Measurements from ENCODE around the gene VAT1L.

VAT1L gene, protein sequence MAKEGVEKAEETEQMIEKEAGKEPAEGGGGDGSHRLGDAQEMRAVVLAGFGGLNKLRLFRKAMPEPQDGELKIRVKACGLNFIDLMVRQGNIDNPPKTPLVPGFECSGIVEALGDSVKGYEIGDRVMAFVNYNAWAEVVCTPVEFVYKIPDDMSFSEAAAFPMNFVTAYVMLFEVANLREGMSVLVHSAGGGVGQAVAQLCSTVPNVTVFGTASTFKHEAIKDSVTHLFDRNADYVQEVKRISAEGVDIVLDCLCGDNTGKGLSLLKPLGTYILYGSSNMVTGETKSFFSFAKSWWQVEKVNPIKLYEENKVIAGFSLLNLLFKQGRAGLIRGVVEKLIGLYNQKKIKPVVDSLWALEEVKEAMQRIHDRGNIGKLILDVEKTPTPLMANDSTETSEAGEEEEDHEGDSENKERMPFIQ

GRCh38 chr16:77788181-77789084 is at the start of gene VAT1L:
Gene VAT1L (plus strand): TSS chr16:77788564. CDS start chr16:77788683, 119 bp downstream.
- no peak for DNase-seq (ENCODE audit: low read depth)

- DNase-seq (ENCODE audit: low read depth): no peak
Observed at GRCh38 chr16:77738706-77739558, 49.4 kb upstream of the VAT1L start.

DNA sequence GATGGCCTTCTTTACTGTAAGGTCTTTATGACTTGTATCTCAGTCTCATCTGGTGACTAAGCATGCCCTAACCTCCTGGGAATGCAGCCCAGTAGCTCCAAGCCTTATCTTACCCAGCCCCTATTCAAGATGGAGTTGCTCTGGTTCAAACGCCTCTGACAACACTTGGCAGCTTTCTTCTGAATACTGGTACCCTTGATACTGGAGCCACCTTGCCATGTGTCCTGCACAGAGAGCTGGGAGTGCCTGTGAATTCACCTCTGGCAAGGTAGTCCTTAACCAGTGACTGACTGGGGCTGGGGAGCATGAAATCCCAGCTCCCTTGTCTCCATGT is 48.8 kb upstream of the VAT1L start:
- no peak for DNase-seq (ENCODE audit: low read depth)

GRCh38 chr16:77744141-77744540 is 44.2 kb upstream of the VAT1L start:
- DNase-seq (ENCODE audit: low read depth): no peak

- no peak for DNase-seq (ENCODE audit: low read depth)
Observed at GRCh38 chr16:77745972-77746371, 42.4 kb upstream of the VAT1L start.

DNA sequence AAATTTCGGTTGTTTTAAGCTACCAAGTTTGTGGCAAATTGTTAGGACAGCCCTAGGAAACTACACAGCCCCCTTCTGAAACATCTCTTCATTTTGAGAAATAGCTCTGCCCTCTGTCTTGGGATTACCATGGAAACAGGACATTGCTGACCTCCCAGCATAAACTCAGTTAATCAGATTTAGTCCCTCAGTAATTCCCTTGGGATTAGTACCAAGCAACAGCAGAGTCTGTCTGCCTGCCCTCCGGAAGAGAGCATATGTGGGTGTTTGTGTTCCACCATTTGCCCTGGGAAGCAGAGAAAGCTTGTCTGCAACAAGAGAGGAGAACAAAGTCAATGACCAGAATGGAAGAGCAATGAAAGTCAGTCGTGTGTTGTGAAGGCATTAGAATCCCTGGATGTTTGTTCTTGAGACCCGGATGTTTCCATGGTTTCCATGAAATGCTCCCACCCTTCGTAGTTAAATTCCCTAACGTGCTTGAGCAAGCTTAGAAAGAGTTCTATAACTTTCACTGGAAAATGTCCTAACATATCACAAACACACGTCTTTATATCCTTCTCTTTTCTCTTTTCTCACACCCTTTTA is 39.9 kb upstream of the VAT1L start:
- no peak for DNase-seq (ENCODE audit: low read depth)

- no peak for DNase-seq (ENCODE audit: low read depth)
Observed at GRCh38 chr16:77749415-77749814, 38.9 kb upstream of the VAT1L start.

- DNase-seq (ENCODE audit: low read depth): no peak
Observed at GRCh38 chr16:77758046-77758445, 30.3 kb upstream of the VAT1L start.

DNA sequence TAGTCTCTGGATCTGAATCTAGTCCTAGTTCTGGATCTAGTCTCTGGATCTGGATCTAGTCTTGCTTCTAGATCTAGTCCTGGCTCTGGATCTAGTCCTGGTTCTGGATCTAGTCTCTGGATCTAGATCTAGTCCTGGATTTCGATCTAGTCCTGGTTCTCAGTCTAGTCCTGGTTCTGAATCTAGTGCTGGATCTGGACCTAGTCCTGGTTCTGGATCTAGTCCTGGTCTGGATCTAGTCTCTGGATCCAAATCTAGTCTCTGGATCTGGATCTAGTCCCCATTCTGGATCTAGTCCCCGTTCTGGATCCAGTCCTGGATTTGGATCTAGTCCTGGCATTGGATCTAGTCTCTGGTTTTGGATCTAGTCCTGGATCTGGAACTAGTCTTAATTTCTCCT is 29.9 kb upstream of the VAT1L start:
- no peak for DNase-seq (ENCODE audit: low read depth)

DNA sequence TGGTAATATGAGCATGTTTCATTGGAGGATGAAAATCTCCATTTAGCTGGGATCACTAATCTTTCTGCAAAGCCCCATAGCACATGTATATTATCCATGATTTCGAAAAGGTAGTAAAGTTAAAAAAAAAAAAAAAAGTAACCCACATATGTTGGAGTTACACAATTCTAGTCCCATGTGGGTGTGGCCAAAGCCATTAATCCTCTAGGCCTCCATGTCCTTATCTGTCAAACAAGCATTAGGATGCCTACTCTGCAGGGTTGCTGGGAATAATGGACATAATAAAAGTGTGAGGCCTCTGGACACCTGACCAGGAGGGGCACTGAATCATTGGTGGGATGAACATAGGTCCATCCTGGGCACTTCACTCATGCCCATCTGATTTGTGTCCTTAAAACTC is 29.2 kb upstream of the VAT1L start:
- DNase-seq (ENCODE audit: low read depth): no peak

- DNase-seq (ENCODE audit: low read depth): no peak
Observed at GRCh38 chr16:77759821-77760220, 28.5 kb upstream of the VAT1L start.

GRCh38 chr16:77760800-77761199 is 27.6 kb upstream of the VAT1L start:
- DNase-seq (ENCODE audit: low read depth): no peak

DNA sequence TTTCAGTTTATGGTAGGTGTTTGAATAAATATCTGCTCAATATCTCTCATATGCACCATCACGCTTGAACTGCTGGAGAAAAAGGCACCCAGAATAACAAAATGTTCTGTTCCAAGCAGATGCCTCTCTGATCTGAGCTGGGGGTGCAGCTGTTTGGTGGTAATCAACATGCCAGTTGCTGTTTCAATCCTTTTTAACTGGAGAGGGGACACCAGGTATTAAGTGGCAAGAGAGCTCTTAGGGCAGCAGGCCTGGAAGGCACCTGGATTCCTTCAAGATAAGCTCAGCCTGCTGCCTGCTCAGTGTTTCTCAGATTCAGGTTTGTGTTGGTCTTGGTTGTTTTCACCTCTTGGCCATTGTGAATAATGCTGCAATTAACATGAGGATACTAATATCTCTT is 27.2 kb upstream of the VAT1L start:
- DNase-seq (ENCODE audit: low read depth): no peak

DNA sequence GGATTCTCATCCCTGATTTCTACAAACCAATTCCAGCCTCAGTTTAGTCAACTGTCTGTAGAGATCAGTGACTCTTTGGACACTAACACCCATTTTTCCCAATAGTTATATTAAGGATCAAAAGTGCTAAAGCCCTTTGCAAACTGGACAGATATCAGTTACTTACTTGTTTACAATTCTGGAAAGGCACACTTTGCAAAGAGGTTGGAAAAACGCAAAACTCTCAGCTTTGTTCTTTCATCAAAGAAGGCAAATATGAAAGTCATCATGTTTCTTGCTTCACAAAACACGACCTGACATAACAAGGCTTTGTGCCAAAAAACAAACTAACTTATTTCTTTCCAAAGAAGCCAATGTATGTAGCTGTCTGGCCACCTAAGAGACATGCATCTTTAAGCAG is 26.1 kb upstream of the VAT1L start:
- DNase-seq (ENCODE audit: low read depth): no peak

GRCh38 chr16:77763994-77764393 is 24.4 kb upstream of the VAT1L start:
- no peak for DNase-seq (ENCODE audit: low read depth)

DNA sequence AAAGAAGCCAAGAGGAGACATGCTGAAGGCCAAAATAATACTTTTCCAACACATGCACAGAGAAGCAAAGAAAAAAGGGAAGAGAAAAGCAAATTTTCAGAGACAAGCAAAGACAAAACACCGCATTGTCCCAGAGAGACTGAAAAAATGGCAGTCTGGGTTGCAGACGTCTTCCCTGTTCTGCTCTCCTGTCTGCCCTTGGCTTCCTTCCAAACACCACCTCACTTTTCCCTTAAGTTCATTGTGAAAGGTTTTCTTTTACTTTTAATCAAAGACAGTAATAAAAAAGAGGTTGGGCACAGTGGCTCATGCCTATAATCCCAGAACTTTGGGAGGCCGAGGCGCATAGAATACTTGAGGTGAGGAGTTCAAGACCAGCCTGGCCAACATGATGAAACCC is 21.2 kb upstream of the VAT1L start:
- DNase-seq (ENCODE audit: low read depth): no peak

DNA sequence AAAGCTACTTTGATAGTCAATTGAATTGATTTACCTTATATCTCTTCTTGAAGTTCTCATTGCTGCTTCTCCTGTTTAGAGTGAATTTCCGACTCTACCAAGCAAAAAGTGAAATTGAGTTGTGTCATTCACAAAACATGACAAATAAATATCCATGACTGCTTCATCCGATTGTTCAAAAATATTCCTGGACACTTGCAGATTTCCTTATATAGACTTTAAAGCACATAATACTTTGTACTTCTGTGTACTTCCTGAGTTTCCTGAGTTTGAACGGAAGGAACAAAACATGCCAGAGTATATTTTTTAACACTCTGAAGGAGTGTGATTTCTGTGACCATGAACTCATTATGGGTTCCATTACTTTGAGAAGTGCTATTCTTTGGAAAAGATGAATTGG is 20.5 kb upstream of the VAT1L start:
- DNase-seq (ENCODE audit: low read depth): no peak

DNA sequence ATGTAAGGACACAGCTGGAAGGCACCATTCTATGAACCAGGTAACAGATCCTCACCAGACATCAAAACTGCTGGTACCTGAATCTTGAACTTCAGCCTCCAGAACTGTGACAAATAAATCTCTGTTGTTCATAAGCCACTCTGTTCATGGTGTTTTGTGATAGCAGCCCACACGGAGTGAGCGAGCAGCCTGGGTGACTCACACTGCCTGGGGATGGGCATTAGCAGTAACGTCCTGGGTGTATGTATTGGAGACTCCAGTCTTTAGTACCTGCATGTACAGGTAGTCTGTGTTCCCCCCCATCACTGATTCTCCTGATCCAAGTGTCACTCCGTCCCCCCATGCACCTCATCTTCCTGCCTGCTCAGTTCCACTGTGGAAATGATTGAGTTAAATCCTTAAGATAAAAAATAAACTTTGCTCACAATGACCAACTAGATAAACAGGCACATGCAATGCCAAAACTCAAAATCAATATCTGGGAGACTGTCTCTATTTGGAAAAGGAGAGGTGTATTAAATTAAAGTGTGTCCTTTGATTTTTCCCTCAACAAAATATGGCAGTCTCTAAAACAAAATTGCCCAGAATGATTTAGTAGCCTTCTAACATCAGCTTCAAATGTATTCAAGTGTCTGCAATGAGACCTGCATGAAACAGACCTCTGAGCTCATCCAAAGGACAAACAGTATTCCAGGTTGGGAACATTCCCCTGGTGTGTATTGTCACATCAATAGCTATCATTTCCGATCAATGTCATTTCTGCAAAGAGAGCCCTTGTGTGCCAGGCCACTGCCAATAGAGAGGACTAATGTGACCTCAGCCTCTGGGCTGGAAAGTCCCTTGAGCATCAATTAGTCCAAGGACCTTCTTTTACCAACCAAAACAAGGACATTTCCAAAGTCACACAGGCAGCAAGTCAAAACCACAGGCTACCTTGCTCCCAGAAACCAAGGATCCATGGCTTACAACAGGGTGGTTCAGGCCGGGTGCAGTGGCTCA is 12.2 kb upstream of the VAT1L start:
- no peak for DNase-seq (ENCODE audit: low read depth)

- no peak for DNase-seq (ENCODE audit: low read depth)
Observed at GRCh38 chr16:77777745-77778144, 10.6 kb upstream of the VAT1L start.

DNA sequence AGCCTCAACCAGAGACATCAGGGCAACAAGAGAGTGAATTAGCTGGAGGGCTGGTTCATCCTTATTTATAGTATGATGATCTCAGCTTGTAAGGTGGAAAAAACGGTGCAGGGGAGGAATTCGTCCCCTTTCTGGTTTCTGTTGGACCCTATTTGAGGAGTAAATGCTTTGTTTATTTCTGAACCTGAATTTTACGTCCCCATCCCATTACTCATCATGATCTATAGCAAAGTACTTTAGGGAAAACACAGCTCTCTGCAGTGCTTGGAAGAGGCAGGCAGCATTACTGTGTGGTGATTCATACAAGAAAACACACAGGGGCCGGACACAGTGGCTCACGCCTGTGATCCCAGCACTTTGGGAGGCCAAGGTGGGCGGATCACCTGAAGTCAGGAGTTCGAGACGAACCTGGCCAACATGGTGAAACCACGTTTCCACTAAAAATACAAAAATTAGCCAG is 8.0 kb upstream of the VAT1L start:
- DNase-seq (ENCODE audit: low read depth): no peak

GRCh38 chr16:77781091-77781490 is 7.3 kb upstream of the VAT1L start:
- no peak for DNase-seq (ENCODE audit: low read depth)

Data from activated T-cell treated with anti-CD3 and anti-CD28 coated beads for 1 hour (primary cell).